HG03175 (cell line): Measurements from ENCODE around the gene HMCES.
A peak's percentile ranks its signal among the peaks of the same experiment; 100 is the strongest.

Experiments used
- ATAC-seq: cut with Tn5 transposase; IDR thresholded peaks from one replicate; pipeline ENCODE4 v1.9.1; 2021; ENCODE audit warnings: mild to moderate bottlenecking, moderate library complexity; ENCODE audit not compliant: unreplicated experiment

The HMCES gene, protein sequence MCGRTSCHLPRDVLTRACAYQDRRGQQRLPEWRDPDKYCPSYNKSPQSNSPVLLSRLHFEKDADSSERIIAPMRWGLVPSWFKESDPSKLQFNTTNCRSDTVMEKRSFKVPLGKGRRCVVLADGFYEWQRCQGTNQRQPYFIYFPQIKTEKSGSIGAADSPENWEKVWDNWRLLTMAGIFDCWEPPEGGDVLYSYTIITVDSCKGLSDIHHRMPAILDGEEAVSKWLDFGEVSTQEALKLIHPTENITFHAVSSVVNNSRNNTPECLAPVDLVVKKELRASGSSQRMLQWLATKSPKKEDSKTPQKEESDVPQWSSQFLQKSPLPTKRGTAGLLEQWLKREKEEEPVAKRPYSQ

DNA sequence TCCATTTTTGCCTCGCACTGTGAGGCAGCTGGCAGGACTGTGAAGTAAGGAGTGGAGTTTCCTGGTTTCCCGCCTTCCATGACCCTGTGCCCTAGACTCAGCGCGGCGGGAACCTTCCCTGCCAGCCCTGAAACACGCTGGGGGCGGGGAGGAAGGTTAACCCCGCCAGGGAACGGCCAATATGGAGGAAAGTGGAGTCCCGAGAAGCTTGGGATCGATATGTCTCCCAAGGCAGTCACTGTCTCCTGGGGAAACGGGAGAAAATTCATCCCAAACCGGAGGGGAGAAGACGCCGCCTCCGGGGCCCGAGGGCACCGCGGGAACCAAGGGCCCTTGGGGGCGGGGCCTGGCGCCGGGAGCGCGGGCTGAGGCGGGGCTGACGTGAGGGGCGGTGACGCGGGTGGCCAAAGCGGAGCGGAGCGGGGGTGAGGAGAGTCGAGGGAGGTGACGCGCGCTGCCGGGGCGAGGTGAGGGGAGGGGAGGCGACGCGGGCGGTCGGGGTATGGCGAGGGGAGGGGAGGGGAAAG is at the start of gene HMCES:
Gene HMCES (plus strand): TSS at position 432 of the 527 bp plus-strand sequence. CDS start 863 bp downstream, outside the sequence.
- ATAC-seq: peak; percentile 43

DNA sequence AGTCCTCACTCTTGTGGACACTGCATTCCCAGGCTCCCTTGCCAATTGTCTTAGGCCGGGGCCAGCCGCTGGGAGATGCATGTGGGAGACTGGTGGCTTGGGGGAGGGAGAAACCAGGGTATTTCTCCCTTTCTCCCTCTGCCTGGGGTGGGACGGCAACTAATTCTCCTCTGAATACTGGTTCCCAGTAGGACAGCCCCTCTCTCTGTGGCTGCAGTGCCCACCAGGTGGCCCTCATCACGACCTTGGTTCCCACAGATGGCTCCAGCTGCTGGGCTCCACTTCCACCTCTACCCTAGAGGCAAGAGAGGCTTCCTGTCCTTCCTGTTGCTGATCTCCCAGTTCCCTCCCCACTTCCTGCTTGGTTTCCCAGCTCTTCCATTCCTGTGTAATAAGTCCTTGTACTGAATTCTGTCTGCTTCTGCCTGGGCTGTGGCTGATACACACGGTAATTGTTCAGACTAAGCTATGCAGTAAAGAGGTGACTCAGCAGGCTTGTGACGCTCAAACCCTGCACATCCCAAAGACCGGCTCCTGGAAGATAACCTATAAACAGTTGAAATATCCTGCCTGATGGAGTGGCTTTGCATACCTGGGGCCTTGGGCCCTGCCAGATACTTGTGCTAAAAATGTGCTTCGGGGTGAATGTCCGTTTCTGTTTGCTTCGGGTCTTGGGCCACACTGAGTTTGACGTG is 49.6 kb upstream of the HMCES start:
- no peak for ATAC-seq

DNA sequence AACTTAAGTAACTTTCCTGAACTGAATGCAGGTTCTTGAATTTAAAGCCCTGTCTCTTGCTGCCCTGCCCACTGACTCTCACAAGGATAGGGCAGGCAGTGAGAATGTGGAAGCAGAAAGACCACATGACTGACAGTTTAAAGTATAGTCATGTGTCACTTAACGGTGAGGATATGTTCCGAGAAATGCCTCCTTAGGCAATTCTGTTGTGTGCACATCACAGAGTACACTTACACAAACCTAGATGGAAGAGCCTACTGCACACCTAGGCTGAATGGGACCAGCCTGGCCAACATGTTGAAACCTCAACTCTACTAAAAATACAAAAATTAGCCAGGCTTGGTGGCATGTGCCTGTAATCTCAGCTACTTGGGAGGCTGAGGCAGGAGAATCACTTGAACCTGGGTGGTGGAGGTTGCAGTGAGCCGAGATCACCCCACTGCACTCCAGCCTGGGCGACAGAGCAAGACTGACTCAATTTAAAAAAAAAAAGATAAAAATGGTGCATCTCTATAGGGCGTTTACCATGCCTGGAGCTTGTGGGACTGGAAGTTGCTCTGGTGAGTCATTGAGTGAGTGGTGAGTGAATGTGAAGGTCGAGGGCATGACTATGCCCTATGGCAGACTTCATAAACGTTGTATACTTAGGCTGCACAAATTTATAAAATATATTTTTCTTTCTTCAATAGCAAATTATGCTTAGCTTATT is 48.2 kb upstream of the HMCES start:
- no peak for ATAC-seq

DNA sequence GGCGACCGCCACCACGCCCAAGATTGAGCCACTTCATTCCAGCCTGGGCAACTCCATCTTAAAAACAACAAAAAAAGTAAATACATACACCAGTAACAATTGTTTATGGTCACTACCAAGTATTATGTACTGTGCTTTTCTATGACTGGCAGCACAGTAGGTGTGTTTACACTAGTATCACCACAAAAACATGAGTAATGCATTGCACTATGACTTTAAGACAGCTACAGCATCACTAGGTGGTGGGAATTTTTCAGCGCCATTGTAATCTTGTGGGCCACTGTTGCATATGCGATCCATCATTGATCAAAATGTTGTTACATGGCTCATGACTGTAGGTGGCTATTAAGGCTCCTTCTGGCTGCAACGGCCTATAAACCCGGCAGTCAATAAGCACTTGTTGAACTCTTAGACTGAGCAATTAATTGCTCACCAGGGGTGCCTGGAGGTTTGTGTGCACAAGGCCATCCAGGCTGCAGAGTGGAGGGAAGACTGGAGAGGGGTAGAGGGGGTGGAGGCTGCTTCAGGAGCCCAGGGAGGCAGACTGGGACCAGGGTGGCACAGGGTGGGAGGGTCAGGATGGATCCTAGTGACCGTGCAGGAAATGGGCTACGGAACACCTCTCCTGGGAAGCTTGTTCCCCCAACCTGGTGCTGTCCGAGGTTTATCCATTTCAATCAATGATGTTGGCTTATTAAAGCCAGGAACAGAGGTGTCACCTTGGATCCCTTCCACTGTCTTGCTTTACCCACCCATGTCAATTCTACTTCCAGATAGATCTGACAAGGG is 47.1 kb upstream of the HMCES start:
- no peak for ATAC-seq

DNA sequence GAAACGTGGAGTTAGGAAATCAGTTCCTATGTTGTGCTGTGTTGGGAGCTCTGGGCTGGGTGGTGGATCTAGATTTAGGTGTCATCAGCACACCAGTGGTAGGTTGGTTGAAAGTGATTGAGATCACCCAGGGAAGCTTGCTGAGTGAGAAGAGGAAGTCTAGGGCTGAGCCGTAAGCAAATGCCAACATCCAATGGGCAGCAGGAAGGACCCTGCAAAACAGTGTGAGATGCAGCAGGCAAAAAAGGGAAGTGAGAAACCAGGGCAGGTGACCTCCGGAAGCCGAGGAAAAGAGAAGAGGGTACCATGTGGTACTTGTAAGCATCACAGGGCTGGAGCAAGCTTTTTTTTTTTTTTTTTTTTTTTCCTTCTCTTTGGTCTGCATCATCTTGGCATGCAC is 45.1 kb upstream of the HMCES start:
- peak; percentile 93 for ATAC-seq

DNA sequence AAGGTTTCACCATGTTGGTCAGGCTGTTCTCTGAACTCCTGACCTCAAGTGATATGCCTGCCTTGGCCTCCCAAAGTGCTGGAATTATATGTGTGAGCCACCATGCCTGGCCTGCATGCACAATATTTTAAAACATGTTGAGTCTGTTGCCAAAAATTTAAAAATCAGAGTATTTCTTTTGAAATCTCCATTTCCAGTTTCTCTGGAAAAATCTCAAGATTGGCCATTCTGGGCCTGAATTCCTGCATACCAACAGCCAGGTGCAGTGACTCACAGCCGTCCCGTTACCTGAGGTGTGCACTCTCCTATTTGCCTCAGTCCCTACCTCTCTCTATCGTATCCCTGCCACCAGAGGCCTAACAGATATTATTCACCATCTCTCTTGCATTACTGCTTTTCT is 44.2 kb upstream of the HMCES start:
- no peak for ATAC-seq

DNA sequence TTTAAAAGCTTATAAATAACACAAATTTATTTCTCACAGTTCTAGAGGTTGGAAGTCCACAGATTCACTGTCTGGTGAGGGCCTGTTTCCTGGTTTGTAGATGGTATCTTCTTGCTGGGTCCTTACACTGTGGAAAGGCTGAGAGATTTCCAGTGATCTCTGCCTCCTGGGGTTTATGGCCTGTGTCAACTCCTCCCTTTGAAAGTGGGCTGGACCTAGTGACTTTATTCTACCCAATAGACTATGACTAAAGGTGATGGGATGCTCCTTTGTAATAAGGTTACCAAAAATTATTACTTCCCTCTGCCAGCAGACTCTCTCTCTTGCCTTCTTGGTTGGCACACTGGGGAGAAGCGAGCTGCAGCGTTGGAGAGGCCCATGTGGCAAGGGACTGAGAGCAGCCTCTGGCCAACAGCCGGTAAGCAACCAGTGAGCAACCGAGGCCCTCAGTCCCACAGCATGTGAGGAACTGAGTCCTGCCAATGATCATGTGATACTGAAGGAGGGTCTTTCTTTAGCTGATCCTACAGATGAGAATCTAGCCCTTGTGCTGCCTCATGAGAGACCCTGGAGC is 43.2 kb upstream of the HMCES start:
- no peak for ATAC-seq

DNA sequence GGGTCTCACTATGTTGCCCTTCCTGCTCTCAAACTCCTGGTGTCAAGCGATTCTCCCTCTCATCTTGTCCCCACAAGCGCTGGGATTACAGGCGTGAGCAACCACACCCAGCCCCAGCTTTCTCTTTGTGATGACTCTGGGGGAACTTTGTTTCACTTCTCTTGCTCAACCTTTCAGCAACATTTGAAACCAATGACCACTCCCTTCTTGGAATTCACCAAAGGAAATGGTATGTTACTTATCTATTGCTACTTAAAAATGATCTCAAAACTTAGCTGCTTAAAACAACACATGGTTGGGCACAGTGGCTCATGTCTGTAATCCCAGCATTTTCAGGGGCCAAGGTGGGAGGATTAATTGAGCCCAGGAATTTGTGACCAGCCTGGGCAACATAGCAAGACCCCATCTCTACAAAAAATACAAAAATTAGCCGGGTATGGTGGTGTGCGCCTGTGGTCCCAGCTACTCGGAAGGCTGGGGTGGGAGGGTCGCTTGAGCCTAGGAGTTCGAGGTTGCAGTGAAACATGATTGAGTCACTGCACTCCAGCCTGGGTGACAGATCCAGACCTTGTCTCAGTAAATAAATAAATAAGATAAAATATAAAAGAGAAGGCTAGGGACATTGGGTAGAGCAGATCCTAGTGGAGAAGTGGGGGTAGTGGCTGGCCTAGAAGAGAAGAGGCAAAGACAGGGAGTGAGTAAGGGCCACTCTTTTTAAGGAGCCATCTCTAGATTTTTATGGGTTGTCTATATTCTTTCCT is 39.5 kb upstream of the HMCES start:
- ATAC-seq: no peak

DNA sequence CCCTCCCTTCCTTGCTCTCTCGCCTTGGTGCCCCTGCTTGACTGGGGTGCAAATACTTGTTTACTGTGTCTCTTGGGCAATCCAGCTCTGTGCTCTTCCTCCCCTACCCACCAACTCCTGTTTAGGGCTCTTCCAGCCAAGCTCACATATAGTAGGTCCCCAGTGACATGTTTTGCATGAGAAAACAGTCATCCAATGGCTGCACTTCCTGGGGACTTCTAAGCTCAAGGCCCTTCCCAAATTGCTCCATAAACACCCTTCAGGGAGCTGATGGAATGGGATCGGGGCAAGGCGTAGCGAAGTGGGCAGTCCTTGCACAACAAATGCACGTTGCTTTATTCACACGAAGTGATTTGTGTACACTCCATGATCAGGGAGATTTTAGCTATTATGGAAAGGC is 38.7 kb upstream of the HMCES start:
- no peak for ATAC-seq

DNA sequence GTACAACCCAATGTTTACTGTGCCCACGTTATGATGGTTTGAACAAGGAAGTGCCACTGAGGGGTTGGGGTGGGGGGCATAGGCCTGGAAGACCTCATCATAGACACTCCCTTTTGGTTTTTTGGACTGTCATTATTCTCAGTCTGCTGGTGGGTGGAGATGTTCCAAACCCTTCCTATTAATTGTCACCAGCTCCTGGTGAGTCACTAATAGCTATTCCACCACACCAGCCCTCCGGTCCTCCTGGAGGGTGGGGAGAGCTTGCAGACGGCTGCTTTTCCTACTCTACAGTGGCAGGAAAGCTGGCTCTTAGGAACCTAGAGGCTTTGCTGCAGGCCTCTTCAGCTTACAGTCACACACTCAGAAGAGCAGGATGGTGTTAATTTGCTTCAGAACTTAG is 38.2 kb upstream of the HMCES start:
- no peak for ATAC-seq

DNA sequence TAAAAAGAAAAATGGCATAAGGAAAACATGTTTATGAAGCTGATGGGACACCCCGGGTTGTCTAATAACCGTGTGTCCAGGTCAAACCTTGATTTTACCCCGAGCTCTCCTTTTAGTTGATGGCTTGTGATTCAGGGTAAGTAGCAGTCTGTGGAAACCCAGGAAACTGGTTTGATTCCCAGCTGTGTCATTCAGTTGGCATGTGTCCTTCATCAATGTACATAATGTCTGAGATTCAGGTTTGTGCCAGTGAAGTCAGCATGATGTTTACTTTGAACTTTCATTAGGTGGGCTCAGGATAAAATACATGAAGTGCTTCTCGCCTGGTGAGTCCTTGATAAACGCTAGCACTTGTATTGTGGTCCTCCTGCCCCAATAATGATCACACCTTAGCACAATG is 33.5 kb upstream of the HMCES start:
- no peak for ATAC-seq

DNA sequence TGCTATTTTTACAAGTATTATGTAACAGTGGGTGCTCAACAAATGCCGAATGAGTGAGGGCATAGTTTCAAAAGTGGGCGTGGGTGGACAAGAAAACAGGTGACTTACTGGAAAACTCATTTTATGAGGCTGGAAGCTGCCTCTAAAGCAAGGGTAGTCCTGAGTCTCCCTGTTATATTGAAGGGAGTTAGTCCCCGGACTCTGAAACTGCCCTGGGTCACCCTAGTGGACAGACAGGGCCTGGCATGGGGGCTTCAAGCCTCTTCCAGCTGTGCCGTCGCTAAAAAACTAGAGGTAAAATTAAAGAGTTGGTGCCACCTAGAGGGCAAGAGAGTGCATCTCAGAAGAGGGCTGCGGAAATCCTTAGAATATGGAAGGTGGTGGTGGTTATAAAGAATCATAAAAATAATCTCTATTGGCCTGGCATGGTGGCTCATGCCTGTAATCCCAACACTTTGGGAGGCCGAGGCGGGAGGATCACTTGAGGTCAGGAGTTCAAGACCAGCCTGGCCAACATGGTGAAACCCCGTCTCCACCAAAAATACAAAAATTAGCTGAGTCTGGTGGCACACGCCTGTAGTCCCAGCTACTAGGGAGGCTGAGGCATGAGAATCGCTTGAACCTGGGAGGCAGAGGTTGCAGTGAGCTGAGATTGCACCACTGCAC is 32.9 kb upstream of the HMCES start:
- ATAC-seq: peak; percentile 60

DNA sequence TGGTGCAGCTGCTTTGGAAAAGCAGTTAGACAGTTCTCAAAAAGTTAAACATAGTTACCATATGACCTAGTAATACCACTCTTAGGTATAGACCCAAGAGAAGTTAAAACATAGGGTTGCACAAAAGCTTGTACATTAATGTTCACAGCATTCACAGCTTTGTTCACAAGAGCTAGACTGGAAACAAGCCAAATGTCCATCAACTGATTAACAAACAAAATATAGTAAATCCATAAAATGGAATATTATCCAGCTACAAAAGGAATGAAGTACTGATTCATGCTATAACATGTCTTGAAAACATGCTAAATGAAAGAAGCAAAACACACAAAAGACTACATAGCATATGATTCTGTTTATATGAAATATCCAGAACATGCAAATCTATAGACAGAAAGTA is 32.0 kb upstream of the HMCES start:
- no peak for ATAC-seq

DNA sequence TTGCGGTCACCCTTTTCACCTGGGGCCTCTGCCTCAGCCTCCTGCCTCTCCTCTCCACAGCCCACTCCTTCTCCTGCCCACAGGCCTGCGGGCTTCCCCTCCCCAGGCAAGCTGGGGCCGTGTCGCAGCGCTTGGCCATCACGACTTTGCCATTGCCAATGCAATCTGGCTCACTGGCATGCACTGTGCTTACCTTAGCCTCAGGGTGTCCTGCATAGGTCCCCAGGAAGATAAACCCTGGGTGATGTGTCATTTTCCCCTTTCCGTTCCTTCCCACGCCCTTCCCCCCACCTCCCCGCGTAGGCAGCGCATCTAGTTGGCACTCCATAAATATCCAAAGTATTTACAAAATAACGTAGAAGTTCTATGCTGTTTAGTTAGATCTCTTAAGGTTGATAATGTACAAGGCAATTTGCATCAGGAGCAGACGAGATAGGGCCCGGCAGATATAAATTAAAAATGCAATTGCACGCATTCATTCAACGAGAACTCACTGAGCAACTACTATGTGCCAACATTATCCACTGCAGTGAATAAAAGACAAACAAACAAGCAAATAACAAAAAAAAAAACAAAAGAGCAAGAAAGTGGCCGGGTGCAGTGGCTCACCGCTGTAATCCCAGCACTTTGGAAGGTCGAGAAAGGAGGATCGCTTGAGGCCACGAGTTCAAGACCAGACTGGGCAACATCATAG is 30.2 kb upstream of the HMCES start:
- ATAC-seq: no peak

DNA sequence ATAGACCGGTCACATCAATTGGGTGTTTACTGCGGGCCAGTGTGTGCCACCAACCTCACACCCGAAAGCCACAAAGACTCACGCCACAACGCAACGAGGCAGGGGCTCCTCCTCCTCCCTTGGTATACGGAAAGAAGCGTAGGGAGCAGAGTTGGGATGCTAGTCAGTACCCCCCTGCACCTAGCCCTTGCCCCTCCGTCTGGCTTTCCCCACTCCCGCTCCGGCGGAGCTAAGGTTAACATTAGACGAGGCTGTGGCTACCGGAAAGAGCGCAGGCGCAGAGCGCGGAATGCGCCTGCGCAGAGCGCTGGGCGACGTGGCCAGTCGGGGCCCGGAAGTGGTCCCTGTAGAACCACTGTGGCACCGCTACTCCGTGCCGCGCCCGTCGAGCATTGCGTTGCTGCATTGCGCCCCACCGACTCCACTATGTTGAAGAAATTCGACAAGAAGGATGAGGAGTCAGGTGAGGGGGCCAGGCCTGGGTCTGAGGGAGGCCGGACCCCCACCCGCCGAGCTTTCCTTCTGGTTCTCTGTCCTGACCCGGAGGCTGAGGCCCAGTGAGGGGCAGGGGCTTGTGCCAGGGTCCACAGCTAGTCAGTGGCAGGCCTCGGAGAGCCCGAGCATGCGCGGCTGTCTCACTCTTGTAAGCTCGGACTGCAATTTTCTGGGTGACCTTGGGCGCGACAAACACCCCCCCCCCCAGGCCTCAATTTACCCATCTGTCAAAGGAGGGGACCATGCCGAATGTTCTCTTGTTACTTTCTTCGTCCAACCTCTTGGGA is 29.2 kb upstream of the HMCES start, which contains the start of gene COPG1:
Gene COPG1 (plus strand): TSS at position 323 of the 782 bp plus-strand sequence. CDS start 104 bp downstream, at position 427.
- ATAC-seq: peak; percentile 85

DNA sequence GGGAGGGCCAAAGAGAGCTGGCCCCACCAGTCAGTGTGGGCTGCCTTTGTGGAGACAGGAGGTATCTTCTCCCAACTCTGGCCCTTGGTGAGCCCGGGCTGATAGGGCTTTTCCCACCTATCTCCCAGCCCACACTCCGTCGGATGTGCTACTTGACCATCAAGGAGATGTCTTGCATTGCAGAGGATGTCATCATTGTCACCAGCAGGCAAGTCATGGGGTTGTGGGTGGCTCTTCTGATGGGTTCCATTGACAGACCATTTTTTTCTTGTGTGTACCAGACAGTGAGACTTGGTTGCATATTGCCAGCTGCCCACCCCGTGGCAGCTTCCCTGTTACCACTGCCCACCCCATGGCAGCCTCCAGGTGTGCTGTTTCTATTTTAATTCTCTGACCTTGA is 25.9 kb upstream of the HMCES start:
- no peak for ATAC-seq

DNA sequence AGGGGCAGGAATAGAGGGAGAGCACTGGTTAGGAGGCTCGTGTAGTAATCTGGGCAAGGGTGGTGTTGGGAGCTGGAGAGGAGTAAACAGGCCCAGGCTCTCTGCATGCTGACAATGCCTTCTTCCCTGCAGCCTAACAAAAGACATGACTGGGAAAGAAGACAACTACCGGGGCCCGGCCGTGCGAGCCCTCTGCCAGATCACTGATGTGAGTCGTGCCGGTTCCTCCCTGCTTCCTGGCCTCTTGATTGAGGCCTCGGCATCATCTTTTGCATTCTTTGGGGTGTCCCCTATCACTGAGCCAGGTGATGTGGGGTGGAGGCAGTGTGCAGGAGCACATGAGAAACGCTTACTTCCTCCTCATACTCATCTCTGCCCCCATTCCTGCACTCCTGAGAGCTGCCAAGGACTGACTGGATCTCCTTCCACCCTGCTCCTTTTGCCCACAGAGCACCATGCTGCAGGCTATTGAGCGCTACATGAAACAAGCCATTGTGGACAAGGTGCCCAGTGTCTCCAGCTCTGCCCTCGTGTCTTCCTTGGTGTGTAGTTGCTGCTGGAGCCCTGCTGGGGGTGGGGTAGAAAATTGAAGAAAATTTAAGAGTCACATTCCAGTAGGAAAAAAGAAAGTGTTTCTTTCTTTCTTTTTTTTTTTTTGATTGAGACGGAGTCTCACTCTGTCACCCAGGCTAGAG is 24.0 kb upstream of the HMCES start:
- no peak for ATAC-seq
